Endothelial cell of umbilical vein (primary cell): ENCODE data around the gene CCR7. TPM values are rescaled to one million over a fixed set of nuclear protein-coding genes. Genes with fewer than 3 reads are reported as not detected.

Experiments
- BruUV-seq: library from RNA; stranded (reverse); fragments of 400-500 nt; replicated peaks from 2 replicates; lab custom pipeline; 2021; lab: Mats Ljungman, UMichigan
- CTCF ChIA-PET: fragments of 300-600, 350-600 bp; sonication (Branson Sonifier 250); formaldehyde crosslinking; loops from one replicate; lab custom pipeline; 2021; ENCODE audit warnings: antibody characterized with exemption, inconsistent platforms; lab: Charles Lee
- POLR2A ChIA-PET: fragments of 300-600, 350-600 bp; sonication (Branson Sonifier 250); formaldehyde crosslinking; loops from one replicate; lab custom pipeline; 2021; ENCODE audit warnings: antibody characterized with exemption, inconsistent platforms; lab: Charles Lee
- DNase-seq: peaks from one replicate; pipeline ENCODE4 v3.0.0-alpha.2; 2011; ENCODE audit warnings: low read depth, low spot score
- FAIRE-seq: peaks from 2 replicates; lab custom pipeline; 2011; peaks lifted over from hg19 to GRCh38; lab: Jason Lieb, UNC
- H2AFZ ChIP-seq: 2 replicates; pipeline ENCODE4 v1.6.0; 2012; ENCODE audit warnings: low read depth, low read length, control low read depth, inconsistent platforms
- H3K27ac ChIP-seq: 2 replicates; pipeline ENCODE4 v1.5.1; 2011; ENCODE audit warnings: low read depth, mild to moderate bottlenecking, control low read depth, low read length, moderate library complexity; ENCODE audit not compliant: insufficient read depth
- H3K27me3 ChIP-seq, 2 experiments: 2 replicates each; pipeline versions ENCODE4 v1.6.0 to v1.6.1; 2011; ENCODE audit warnings: low read length in 2 of 2, mixed read lengths in 1 of 2; ENCODE audit not compliant: control insufficient read depth in 2 of 2, insufficient read depth in 2 of 2
- H3K36me3 ChIP-seq, 2 experiments: 2 replicates in 1 of 2; 3 replicates in 1 of 2; pipeline ENCODE4 v1.5.1; 2011; ENCODE audit warnings: low read length in 2 of 2, mild to moderate bottlenecking in 1 of 2, moderate library complexity in 1 of 2; ENCODE audit not compliant: control insufficient read depth in 2 of 2, insufficient read depth in 2 of 2; ENCODE audit errors: extremely low read depth in 1 of 2
- H3K4me1 ChIP-seq: 3 replicates; pipeline ENCODE4 v1.5.1; 2011; ENCODE audit warnings: mild to moderate bottlenecking, low read length; ENCODE audit not compliant: control insufficient read depth, insufficient read depth; ENCODE audit errors: extremely low read depth
- H3K4me2 ChIP-seq: 2 replicates; pipeline ENCODE4 v1.6.1; 2011; ENCODE audit warnings: low read length, control low read depth, mixed read lengths; ENCODE audit not compliant: insufficient read depth
- H3K4me3 ChIP-seq, 3 experiments: fragments of 200-600 bp in 1 of 3; sonication (generic), shearing (Covaris generic) in 1 of 3; replicated peaks in 1 of 3; 2 replicates each; pipeline ENCODE4 v1.5.1; 2011 to 2016; ENCODE audit warnings: control low read depth in 3 of 3, low read length in 3 of 3, mild to moderate bottlenecking in 2 of 3, inconsistent platforms in 1 of 3, low read depth in 1 of 3, moderate library complexity in 1 of 3; ENCODE audit not compliant: insufficient read depth in 1 of 3
- H3K79me2 ChIP-seq: 2 replicates; pipeline ENCODE4 v1.6.0; 2012; ENCODE audit warnings: low read length, inconsistent platforms; ENCODE audit not compliant: control insufficient read depth, insufficient read depth
- H3K9ac ChIP-seq: replicated peaks from 2 replicates; pipeline ENCODE3; 2011; ENCODE audit warnings: low read length, control low read depth; ENCODE audit not compliant: insufficient read depth; ENCODE audit errors: extremely low read depth
- H3K9me1 ChIP-seq: replicated peaks from 3 replicates; pipeline ENCODE4 v1.6.0; 2011; ENCODE audit warnings: mild to moderate bottlenecking, low read length; ENCODE audit not compliant: control insufficient read depth, insufficient read depth; ENCODE audit errors: extremely low read depth
- H3K9me3 ChIP-seq: replicated peaks from 2 replicates; pipeline ENCODE4 v1.5.1; 2012; ENCODE audit warnings: low read length, inconsistent platforms; ENCODE audit not compliant: control insufficient read depth, insufficient read depth
- H4K20me1 ChIP-seq: replicated peaks from 2 replicates; pipeline ENCODE3; 2011; ENCODE audit warnings: mild to moderate bottlenecking, low read length; ENCODE audit not compliant: control insufficient read depth, insufficient read depth; ENCODE audit errors: extremely low read depth
- EZH2 ChIP-seq: IDR thresholded peaks from 2 replicates; pipeline ENCODE4 v1.6.1; 2012; ENCODE audit warnings: borderline replicate concordance, low read depth, mild to moderate bottlenecking, moderate library complexity, low read length, inconsistent platforms; ENCODE audit not compliant: severe bottlenecking
- FOS ChIP-seq: IDR thresholded peaks from 2 replicates; pipeline ENCODE4 v1.6.1; 2011; ENCODE audit warnings: mild to moderate bottlenecking, low read length, moderate library complexity, borderline replicate concordance; ENCODE audit not compliant: insufficient read depth
- GATA2 ChIP-seq: IDR thresholded peaks from 2 replicates; pipeline ENCODE4 v1.7.0; 2011; ENCODE audit warnings: low read depth, mild to moderate bottlenecking, moderate library complexity, mixed read lengths, low read length; ENCODE audit not compliant: insufficient read length, insufficient read depth
- JUN ChIP-seq: IDR thresholded peaks from 2 replicates; pipeline ENCODE4 v1.6.1; 2011; ENCODE audit warnings: borderline replicate concordance, low read depth; ENCODE audit not compliant: insufficient read length, insufficient read depth
- MAX ChIP-seq: IDR thresholded peaks from 2 replicates; pipeline ENCODE4 v1.6.1; 2011; ENCODE audit not compliant: insufficient read depth, insufficient read length
- MYC ChIP-seq: IDR thresholded peaks from one replicate; pipeline ENCODE4 v1.6.1; 2011; ENCODE audit warnings: mild to moderate bottlenecking, low read depth, low read length
- POLR2A ChIP-seq: IDR thresholded peaks from 2 replicates; pipeline ENCODE4 v1.6.1; 2012; ENCODE audit warnings: low read depth, mild to moderate bottlenecking, control low read depth, low read length
- POLR2AphosphoS5 ChIP-seq: IDR thresholded peaks from 2 replicates; pipeline ENCODE4 v1.6.1; 2012; ENCODE audit warnings: low read depth, mild to moderate bottlenecking, control low read depth, low read length, moderate library complexity; ENCODE audit not compliant: insufficient read depth
- dilution Hi-C: fragments of 300-500 bp; cut with MboI; formaldehyde crosslinking; loops from one replicate; pipeline ENCODE4 v1.15.0; 2019; ENCODE audit warnings: low sequenced_read_pairs; ENCODE audit not compliant: extremely low pct_ligation_motif_present
- intact Hi-C: fragments of 100-400 bp; cut with micrococcal nuclease; formaldehyde crosslinking; loops from one replicate; pipeline ENCODE4 v1.10.0; 2022
- polyA plus RNA-seq, 4 experiments: library from polyadenylated mRNA; depleted of rRNA in 3 of 4; stranded (reverse) in 3 of 4; unstranded in 1 of 4; fragments of >200 nt; gene quantifications; 2 replicates each; pipeline versions ENCODE4 v1.2.1 to v1.2.3, GENCODE V29; 2011 to 2012; ENCODE audit warnings: missing spikeins in 1 of 4
- total RNA-seq: library from RNA; stranded (reverse); gene quantifications from 2 replicates; pipeline ENCODE4 v1.2.3, GENCODE V29; 2021
- TF ChIP-seq, protein P1 (sequence below), 2 donors: IDR thresholded peaks; 1 replicate in 1 of 2; 2 replicates in 1 of 2; pipeline ENCODE4 v1.5.1; 2011; ENCODE audit warnings: low read length in 2 of 2, mild to moderate bottlenecking in 2 of 2, moderate library complexity in 2 of 2, control low read depth in 1 of 2, inconsistent platforms in 1 of 2, low read depth in 1 of 2; ENCODE audit not compliant: insufficient read depth in 1 of 2; ENCODE audit errors: extremely low read depth in 1 of 2

Gene CCR7
- total and polyA plus RNA-seq, 2 donors (not counting 3 experiments of a cell fraction or from before 2014, with no cell fraction given), result 0.18 TPM; not detected in 1

GRCh38 chr17:40580140-40580539 is 14.9 kb upstream of the CCR7 start:
- intact Hi-C loops, result no loop called here
- no peaks in the 10 kb centered on the region for H3K9me1 ChIP-seq
- H4K20me1 ChIP-seq, result no peaks in the 10 kb centered on the region
- ChIA-PET POLR2A (no interaction called here), CTCF (no interaction called here)
- H3K4me1 ChIP-seq, result peaks cover 18% of the 10 kb centered on the region
- H2AFZ ChIP-seq, result no peak overlapping the region
- BruUV-seq, result no TSS peak
- FAIRE-seq (no peak), DNase-seq (no peak)
- no peak overlapping the region for H3K9ac ChIP-seq
- dilution Hi-C loops, result no loop called here
- H3K79me2 ChIP-seq, result no peaks in the 10 kb centered on the region
- no peak overlapping the region for H3K4me3 ChIP-seq
- H3K4me2 ChIP-seq, result no peak overlapping the region
- H3K9me3 ChIP-seq, result no peaks in the 10 kb centered on the region
- H3K27ac ChIP-seq, result no peak overlapping the region
- peaks cover 7 to 16% of the 10 kb centered on the region in 2 experiments for H3K27me3 ChIP-seq
- H3K36me3 ChIP-seq, result no peaks in the 10 kb centered on the region
- no peak for TF ChIP-seq EZH2
- TF ChIP-seq GATA2, result no peak
- TF ChIP-seq POLR2AphosphoS5, result no peak
- TF ChIP-seq MYC, result no peak
- TF ChIP-seq, protein P1, sequence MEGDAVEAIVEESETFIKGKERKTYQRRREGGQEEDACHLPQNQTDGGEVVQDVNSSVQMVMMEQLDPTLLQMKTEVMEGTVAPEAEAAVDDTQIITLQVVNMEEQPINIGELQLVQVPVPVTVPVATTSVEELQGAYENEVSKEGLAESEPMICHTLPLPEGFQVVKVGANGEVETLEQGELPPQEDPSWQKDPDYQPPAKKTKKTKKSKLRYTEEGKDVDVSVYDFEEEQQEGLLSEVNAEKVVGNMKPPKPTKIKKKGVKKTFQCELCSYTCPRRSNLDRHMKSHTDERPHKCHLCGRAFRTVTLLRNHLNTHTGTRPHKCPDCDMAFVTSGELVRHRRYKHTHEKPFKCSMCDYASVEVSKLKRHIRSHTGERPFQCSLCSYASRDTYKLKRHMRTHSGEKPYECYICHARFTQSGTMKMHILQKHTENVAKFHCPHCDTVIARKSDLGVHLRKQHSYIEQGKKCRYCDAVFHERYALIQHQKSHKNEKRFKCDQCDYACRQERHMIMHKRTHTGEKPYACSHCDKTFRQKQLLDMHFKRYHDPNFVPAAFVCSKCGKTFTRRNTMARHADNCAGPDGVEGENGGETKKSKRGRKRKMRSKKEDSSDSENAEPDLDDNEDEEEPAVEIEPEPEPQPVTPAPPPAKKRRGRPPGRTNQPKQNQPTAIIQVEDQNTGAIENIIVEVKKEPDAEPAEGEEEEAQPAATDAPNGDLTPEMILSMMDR (IDR thresholded peaks at IDR 0.05; ENCODE audit: extremely low read depth in 1 of 2, insufficient read depth in 1 of 2, low read depth in 1 of 2, low read length in 2 of 2), result no peak
- TF ChIP-seq FOS, result no peak
- TF ChIP-seq JUN, result no peak
- no peak for TF ChIP-seq MAX
- TF ChIP-seq POLR2A, result no peak
